A673 (cell line): ENCODE results near the gene FARSA. TPM values are rescaled to one million over a fixed set of nuclear protein-coding genes. Genes with fewer than 3 reads are reported as not detected.

Experiments used
- BruUV-seq: library from RNA; stranded (reverse); fragments of 400-500 nt; replicated peaks from 2 replicates; lab custom pipeline; 2021; lab: Mats Ljungman, UMichigan
- CTCF ChIA-PET: fragments of 300-600 bp; sonication (Branson Sonifier 250); formaldehyde crosslinking; loops from one replicate; lab custom pipeline; 2022; ENCODE audit warnings: antibody characterized with exemption; lab: Charles Lee
- POLR2A ChIA-PET: fragments of 300-600 bp; sonication (Branson Sonifier 250); formaldehyde crosslinking; loops from one replicate; lab custom pipeline; 2022; ENCODE audit warnings: antibody characterized with exemption; ENCODE audit not compliant: low non-redundant PET; lab: Charles Lee
- DNase-seq: peaks from one replicate; pipeline ENCODE4 v3.0.0-alpha.2; 2015; ENCODE audit warnings: low spot score
- H3K27ac ChIP-seq: fragments of 200-600 bp; sonication (generic); 2 replicates; pipeline ENCODE4 v1.5.1; 2016; ENCODE audit warnings: mixed run types, low read depth, mild to moderate bottlenecking, mixed read lengths, antibody characterized with exemption, low read length; ENCODE audit not compliant: poor library complexity, severe bottlenecking
- H3K27me3 ChIP-seq: fragments of 200-600 bp; sonication (generic); replicated peaks from 2 replicates; pipeline ENCODE4 v1.6.1; 2017; ENCODE audit warnings: mixed run types, low read depth, mild to moderate bottlenecking, mixed read lengths, antibody characterized with exemption, low read length; ENCODE audit not compliant: insufficient read depth, poor library complexity
- H3K36me3 ChIP-seq: fragments of 200-600 bp; sonication (generic); 2 replicates; pipeline ENCODE4 v1.6.1; 2016; ENCODE audit warnings: mixed run types, mild to moderate bottlenecking, mixed read lengths, antibody characterized with exemption, low read length; ENCODE audit not compliant: insufficient read depth, poor library complexity, severe bottlenecking
- H3K4me1 ChIP-seq: fragments of 200-600 bp; sonication (generic); 2 replicates; pipeline ENCODE4 v1.6.1; 2017; ENCODE audit warnings: mixed run types, mild to moderate bottlenecking, mixed read lengths, antibody characterized with exemption, low read length; ENCODE audit not compliant: insufficient read depth, poor library complexity, severe bottlenecking
- H3K4me3 ChIP-seq: fragments of 200-600 bp; sonication (generic); 2 replicates; pipeline ENCODE4 v1.5.1; 2016; ENCODE audit warnings: low read depth, mixed run types, mild to moderate bottlenecking, mixed read lengths, low read length; ENCODE audit not compliant: poor library complexity, severe bottlenecking
- H3K9me3 ChIP-seq: fragments of 200-600 bp; sonication (generic); 2 replicates; pipeline ENCODE4 v1.6.1; 2016; ENCODE audit warnings: mixed run types, low read depth, mild to moderate bottlenecking, mixed read lengths, antibody characterized with exemption, low read length; ENCODE audit not compliant: poor library complexity, severe bottlenecking
- CTCF ChIP-seq: fragments of 300-800, 200-600 bp; sonication (generic); conservative IDR thresholded peaks from 2 replicates; pipeline ENCODE4 v1.5.1; 2017; ENCODE audit warnings: low read depth, mild to moderate bottlenecking, antibody characterized with exemption, low read length, moderate library complexity, mixed read lengths
- EZH2 ChIP-seq: fragments of 200-600 bp; sonication (generic); IDR thresholded peaks from 2 replicates; pipeline ENCODE4 v1.6.1; 2017; ENCODE audit warnings: borderline replicate concordance, low read depth, mild to moderate bottlenecking, mixed read lengths, antibody characterized with exemption, low read length; ENCODE audit not compliant: poor library complexity, severe bottlenecking
- intact Hi-C: fragments of 100-400 bp; cut with micrococcal nuclease; formaldehyde crosslinking; loops from one replicate; pipeline ENCODE4 v1.10.0; 2022; ENCODE audit not compliant: unreplicated experiment
- total RNA-seq: library from RNA; stranded (reverse); gene quantifications from 2 replicates; pipeline ENCODE4 v1.2.3, GENCODE V29; 2021

Gene FARSA
- total RNA-seq, 1 experiment from 2014 or later = 162 TPM

GRCh38 chr19:12913851-12914690 lies 19.4 kb downstream of the FARSA start:
- Histone ChIP-seq H3K4me3 (no peak overlapping the region), H3K9me3 (no peaks in the 10 kb centered on the region), H3K27ac (peak overlapping the region; percentile 76), H3K27me3 (no peaks in the 10 kb centered on the region), H3K36me3 (no peaks in the 10 kb centered on the region), H3K4me1 (peaks cover 26% of the 10 kb centered on the region)
- BruUV-seq = no TSS peak
- ChIA-PET POLR2A (interaction anchor here (0.6 kb wide), 1 partner anchor 41 kb away, joined by 8 read pairs; no protein-coding TSS in a partner anchor), CTCF (interaction anchor here (0.6 to 1.5 kb wide), 3 partner anchors 29 to 363 kb away, joined by 3 to 6 read pairs (median 4); no protein-coding TSS in a partner anchor)
- DNase-seq = no peak
- TF ChIP-seq EZH2 = no peak
- TF ChIP-seq CTCF = no peak
- intact Hi-C loops = no loop called here

- ChIA-PET CTCF (interaction anchor here (0.6 to 1.5 kb wide), 2 partner anchors 28 to 362 kb away, joined by 3 to 4 read pairs; no protein-coding TSS in a partner anchor), POLR2A (interaction anchor here (0.7 kb wide), 1 partner anchor 22 kb away, joined by 8 read pairs; the partner anchor contains the start of gene GCDH)
- peaks cover 26% of the 10 kb centered on the region for H3K4me1 ChIP-seq
- H3K9me3 ChIP-seq = no peaks in the 10 kb centered on the region
- H3K4me3 ChIP-seq = peak overlapping the region; percentile 8
- intact Hi-C loops = no loop called here
- H3K27me3 ChIP-seq = no peaks in the 10 kb centered on the region
- BruUV-seq = no TSS peak
- peak overlapping the region; percentile 76 for H3K27ac ChIP-seq
- no peaks in the 10 kb centered on the region for H3K36me3 ChIP-seq
- TF ChIP-seq EZH2 (no peak), CTCF (no peak)
- DNase-seq = peak; percentile 90
Measured at GRCh38 chr19:12913011-12913561, 20.4 kb downstream of the FARSA start.

GRCh38 chr19:12912571-12912970 lies 20.9 kb downstream of the FARSA start:
- no peak for TF ChIP-seq CTCF
- no peak for TF ChIP-seq EZH2

More at GRCh38 chr19:12912571-12912970, 20.9 kb downstream of the FARSA start:
- DNase-seq = no peak
- Histone ChIP-seq H3K27me3 (no peaks in the 10 kb centered on the region), H3K4me1 (peaks cover 26% of the 10 kb centered on the region), H3K9me3 (no peaks in the 10 kb centered on the region), H3K4me3 (peak overlapping the region; percentile 8), H3K27ac (peak overlapping the region; percentile 76), H3K36me3 (no peaks in the 10 kb centered on the region)
- ChIA-PET POLR2A (interaction anchor here (0.7 kb wide), 1 partner anchor 22 kb away, joined by 8 read pairs; the partner anchor contains the start of gene GCDH), CTCF (interaction anchor here (1.5 kb wide), 1 partner anchor 27 kb away, joined by 3 read pairs; no protein-coding TSS in a partner anchor)
- BruUV-seq = no TSS peak
- intact Hi-C loops = no loop called here
